ENCODE data around the gene PSMA5.

DNA sequence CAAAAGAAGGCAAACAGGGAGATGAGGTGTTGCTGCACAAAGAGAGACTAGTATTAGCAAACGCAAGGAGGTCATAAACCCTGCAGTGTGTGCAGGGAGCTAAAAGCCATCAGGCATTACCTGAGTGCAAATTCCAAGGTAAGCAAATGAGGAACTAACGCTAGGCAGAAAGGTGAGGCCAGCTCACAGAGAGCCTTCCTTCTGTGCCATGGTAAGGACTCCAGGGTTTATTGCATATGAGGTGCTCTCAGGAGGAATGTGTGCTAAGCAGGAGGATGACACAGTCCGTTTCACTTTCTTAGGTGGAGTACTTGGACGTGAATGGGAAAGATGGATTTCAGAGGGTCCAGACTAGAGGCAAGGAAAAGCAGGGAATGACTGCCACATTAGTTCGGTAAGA lies 74.8 kb downstream of the PSMA5 start:
- TF ChIP-seq, protein P1, sequence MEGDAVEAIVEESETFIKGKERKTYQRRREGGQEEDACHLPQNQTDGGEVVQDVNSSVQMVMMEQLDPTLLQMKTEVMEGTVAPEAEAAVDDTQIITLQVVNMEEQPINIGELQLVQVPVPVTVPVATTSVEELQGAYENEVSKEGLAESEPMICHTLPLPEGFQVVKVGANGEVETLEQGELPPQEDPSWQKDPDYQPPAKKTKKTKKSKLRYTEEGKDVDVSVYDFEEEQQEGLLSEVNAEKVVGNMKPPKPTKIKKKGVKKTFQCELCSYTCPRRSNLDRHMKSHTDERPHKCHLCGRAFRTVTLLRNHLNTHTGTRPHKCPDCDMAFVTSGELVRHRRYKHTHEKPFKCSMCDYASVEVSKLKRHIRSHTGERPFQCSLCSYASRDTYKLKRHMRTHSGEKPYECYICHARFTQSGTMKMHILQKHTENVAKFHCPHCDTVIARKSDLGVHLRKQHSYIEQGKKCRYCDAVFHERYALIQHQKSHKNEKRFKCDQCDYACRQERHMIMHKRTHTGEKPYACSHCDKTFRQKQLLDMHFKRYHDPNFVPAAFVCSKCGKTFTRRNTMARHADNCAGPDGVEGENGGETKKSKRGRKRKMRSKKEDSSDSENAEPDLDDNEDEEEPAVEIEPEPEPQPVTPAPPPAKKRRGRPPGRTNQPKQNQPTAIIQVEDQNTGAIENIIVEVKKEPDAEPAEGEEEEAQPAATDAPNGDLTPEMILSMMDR (IDR thresholded peaks at IDR 0.05): no peak
- no peak for TF ChIP-seq POLR2A (IDR thresholded peaks at IDR 0.05)
